Esophagus muscularis mucosa (tissue), 3 donors: ENCODE data around the gene TMA7.
A peak's percentile ranks its signal among the peaks of the same experiment; 100 is the strongest.

Source experiments
- POLR2AphosphoS5 ChIP-seq, 2 donors: sonication (generic); formaldehyde crosslinking; IDR thresholded peaks; one replicate each; pipeline ENCODE4 v1.6.1; 2017; ENCODE audit warnings: antibody characterized with exemption in 2 of 2
- TF ChIP-seq, protein P1 (sequence below), 3 experiments: fragments of 200-600 bp in 2 of 3; fragments of 450-650 bp in 1 of 3; sonication (generic) in 2 of 3; IDR thresholded peaks; one replicate each; pipeline ENCODE4 v1.5.1; 2017 to 2019; ENCODE audit warnings: antibody characterized with exemption in 3 of 3, mild to moderate bottlenecking in 2 of 3, moderate library complexity in 1 of 3

DNA sequence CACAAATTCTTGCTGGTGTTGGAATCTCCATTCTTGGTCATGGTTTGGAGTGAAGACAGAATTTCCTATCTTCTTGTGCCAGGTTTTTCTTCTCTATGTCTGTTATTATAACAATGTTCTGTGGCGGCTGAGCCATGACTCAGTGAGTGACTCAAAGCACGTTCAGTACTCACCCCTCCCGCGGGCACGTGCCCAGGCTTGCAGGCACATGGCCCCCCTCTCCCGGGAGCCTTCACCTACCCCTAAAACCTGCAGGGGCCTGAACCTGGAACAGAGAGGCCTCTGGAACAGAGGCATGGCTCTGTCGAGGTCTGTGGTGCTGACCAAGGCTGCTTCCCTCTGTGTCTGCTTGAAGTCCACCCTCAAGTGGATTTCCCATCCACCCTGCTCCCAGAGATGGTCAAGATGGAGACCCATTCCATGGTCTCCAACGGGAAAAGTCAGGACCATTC lies 37.8 kb upstream of the TMA7 start:
- TF ChIP-seq, protein P1, sequence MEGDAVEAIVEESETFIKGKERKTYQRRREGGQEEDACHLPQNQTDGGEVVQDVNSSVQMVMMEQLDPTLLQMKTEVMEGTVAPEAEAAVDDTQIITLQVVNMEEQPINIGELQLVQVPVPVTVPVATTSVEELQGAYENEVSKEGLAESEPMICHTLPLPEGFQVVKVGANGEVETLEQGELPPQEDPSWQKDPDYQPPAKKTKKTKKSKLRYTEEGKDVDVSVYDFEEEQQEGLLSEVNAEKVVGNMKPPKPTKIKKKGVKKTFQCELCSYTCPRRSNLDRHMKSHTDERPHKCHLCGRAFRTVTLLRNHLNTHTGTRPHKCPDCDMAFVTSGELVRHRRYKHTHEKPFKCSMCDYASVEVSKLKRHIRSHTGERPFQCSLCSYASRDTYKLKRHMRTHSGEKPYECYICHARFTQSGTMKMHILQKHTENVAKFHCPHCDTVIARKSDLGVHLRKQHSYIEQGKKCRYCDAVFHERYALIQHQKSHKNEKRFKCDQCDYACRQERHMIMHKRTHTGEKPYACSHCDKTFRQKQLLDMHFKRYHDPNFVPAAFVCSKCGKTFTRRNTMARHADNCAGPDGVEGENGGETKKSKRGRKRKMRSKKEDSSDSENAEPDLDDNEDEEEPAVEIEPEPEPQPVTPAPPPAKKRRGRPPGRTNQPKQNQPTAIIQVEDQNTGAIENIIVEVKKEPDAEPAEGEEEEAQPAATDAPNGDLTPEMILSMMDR (IDR thresholded peaks at IDR 0.05), result no peak
- peak; percentile 91 to 94 for TF ChIP-seq POLR2AphosphoS5 (IDR thresholded peaks at IDR 0.05)
